A673 (cell line): ENCODE data around the gene ACSF3. TPM values are rescaled to one million over a fixed set of nuclear protein-coding genes. Genes with fewer than 3 reads are reported as not detected.

Experiments used
- BruUV-seq: library from RNA; stranded (reverse); fragments of 400-500 nt; replicated peaks from 2 replicates; lab custom pipeline; 2021; lab: Mats Ljungman, UMichigan
- CTCF ChIA-PET: fragments of 300-600 bp; sonication (Branson Sonifier 250); formaldehyde crosslinking; loops from one replicate; lab custom pipeline; 2022; ENCODE audit warnings: antibody characterized with exemption; lab: Charles Lee
- POLR2A ChIA-PET: fragments of 300-600 bp; sonication (Branson Sonifier 250); formaldehyde crosslinking; loops from one replicate; lab custom pipeline; 2022; ENCODE audit warnings: antibody characterized with exemption; ENCODE audit not compliant: low non-redundant PET; lab: Charles Lee
- DNase-seq: peaks from one replicate; pipeline ENCODE4 v3.0.0-alpha.2; 2015; ENCODE audit warnings: low spot score
- H3K27ac ChIP-seq: fragments of 200-600 bp; sonication (generic); 2 replicates; pipeline ENCODE4 v1.5.1; 2016; ENCODE audit warnings: mixed run types, low read depth, mild to moderate bottlenecking, mixed read lengths, antibody characterized with exemption, low read length; ENCODE audit not compliant: poor library complexity, severe bottlenecking
- H3K27me3 ChIP-seq: fragments of 200-600 bp; sonication (generic); replicated peaks from 2 replicates; pipeline ENCODE4 v1.6.1; 2017; ENCODE audit warnings: mixed run types, low read depth, mild to moderate bottlenecking, mixed read lengths, antibody characterized with exemption, low read length; ENCODE audit not compliant: insufficient read depth, poor library complexity
- H3K36me3 ChIP-seq: fragments of 200-600 bp; sonication (generic); 2 replicates; pipeline ENCODE4 v1.6.1; 2016; ENCODE audit warnings: mixed run types, mild to moderate bottlenecking, mixed read lengths, antibody characterized with exemption, low read length; ENCODE audit not compliant: insufficient read depth, poor library complexity, severe bottlenecking
- H3K4me1 ChIP-seq: fragments of 200-600 bp; sonication (generic); 2 replicates; pipeline ENCODE4 v1.6.1; 2017; ENCODE audit warnings: mixed run types, mild to moderate bottlenecking, mixed read lengths, antibody characterized with exemption, low read length; ENCODE audit not compliant: insufficient read depth, poor library complexity, severe bottlenecking
- H3K4me3 ChIP-seq: fragments of 200-600 bp; sonication (generic); 2 replicates; pipeline ENCODE4 v1.5.1; 2016; ENCODE audit warnings: low read depth, mixed run types, mild to moderate bottlenecking, mixed read lengths, low read length; ENCODE audit not compliant: poor library complexity, severe bottlenecking
- H3K9me3 ChIP-seq: fragments of 200-600 bp; sonication (generic); 2 replicates; pipeline ENCODE4 v1.6.1; 2016; ENCODE audit warnings: mixed run types, low read depth, mild to moderate bottlenecking, mixed read lengths, antibody characterized with exemption, low read length; ENCODE audit not compliant: poor library complexity, severe bottlenecking
- CTCF ChIP-seq: fragments of 300-800, 200-600 bp; sonication (generic); conservative IDR thresholded peaks from 2 replicates; pipeline ENCODE4 v1.5.1; 2017; ENCODE audit warnings: low read depth, mild to moderate bottlenecking, antibody characterized with exemption, low read length, moderate library complexity, mixed read lengths
- EZH2 ChIP-seq: fragments of 200-600 bp; sonication (generic); IDR thresholded peaks from 2 replicates; pipeline ENCODE4 v1.6.1; 2017; ENCODE audit warnings: borderline replicate concordance, low read depth, mild to moderate bottlenecking, mixed read lengths, antibody characterized with exemption, low read length; ENCODE audit not compliant: poor library complexity, severe bottlenecking
- intact Hi-C: fragments of 100-400 bp; cut with micrococcal nuclease; formaldehyde crosslinking; loops from one replicate; pipeline ENCODE4 v1.10.0; 2022; ENCODE audit not compliant: unreplicated experiment
- total RNA-seq: library from RNA; stranded (reverse); gene quantifications from 2 replicates; pipeline ENCODE4 v1.2.3, GENCODE V29; 2021

ACSF3 gene
- total RNA-seq, 1 experiment from 2014 or later, result 27.7 TPM

DNA sequence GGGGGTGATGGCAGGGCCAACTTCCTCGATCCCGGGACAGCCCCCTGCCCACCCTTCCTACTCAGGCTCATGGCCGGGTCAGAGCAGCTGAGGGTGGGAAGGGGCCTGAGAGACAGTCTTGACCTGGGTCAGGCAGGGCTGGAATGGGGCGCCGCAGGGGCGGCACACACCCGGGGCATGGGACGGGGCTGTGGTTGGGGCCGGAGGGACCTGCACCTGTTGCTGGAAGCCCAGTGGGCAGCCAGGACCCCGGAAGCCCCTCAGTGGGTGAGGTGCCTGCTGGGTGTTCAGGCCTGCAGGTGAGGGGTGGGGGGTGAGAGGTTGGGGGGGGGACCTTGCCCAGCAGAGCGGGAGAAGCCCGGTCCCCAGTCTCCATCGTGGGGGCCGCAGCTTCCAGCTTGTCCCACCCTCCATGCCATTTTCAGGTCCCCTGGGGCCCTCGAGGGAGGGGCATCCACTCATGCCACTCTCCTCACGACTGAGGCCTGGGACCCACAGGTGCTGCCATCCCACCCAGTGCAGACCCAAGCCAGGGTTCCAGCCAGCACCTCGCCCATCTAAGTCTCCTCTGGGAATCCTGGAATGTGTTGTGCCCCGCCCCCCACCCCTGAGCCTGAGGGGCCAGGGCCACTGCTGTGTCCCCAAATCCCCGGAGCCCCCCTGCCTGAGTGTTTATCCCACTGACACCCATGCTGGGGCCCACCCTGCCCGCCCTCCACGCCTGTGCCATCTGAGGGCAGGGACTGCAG is 43.4 kb upstream of the ACSF3 start:
- no peak for DNase-seq
- H3K4me3 ChIP-seq, result no peak overlapping the region
- H3K9me3 ChIP-seq, result no peaks in the 10 kb centered on the region
- H3K4me1 ChIP-seq, result peaks cover 40% of the 10 kb centered on the region
- no peaks in the 10 kb centered on the region for H3K36me3 ChIP-seq
- BruUV-seq, result no TSS peak
- CTCF ChIA-PET, result no interaction called here
- H3K27ac ChIP-seq, result peak overlapping the region; percentile 41
- POLR2A ChIA-PET, result no interaction called here
- no peak for TF ChIP-seq EZH2
- TF ChIP-seq CTCF, result no peak
- no peaks in the 10 kb centered on the region for H3K27me3 ChIP-seq
- intact Hi-C loops, result no loop called here

DNA sequence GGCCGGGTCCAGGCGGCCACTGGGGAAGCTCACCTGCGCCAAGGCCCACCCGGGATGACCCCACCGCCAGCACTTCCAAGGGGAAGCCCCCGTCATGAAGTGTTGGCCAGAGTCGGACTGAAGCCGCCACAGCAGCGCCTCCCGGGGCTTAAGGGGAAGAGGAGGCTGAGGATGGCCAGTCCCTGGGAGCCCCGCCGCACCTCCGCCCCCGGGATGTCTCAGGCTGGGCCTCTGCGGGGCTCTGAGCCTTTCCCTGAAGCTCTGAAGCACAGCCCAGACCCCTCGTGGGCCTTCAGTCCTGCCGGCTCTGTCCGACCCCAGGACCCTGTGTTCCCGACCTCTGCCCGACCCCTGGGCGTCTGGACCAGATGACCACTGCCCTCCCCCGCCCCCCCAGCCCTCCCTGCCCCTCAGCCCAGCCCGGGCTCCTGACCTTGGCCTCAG is 42.8 kb upstream of the ACSF3 start:
- TF ChIP-seq CTCF (no peak), EZH2 (no peak)
- DNase-seq, result no peak
- Histone ChIP-seq H3K9me3 (no peaks in the 10 kb centered on the region), H3K27me3 (no peaks in the 10 kb centered on the region), H3K4me3 (no peak overlapping the region), H3K36me3 (no peaks in the 10 kb centered on the region), H3K27ac (no peak overlapping the region), H3K4me1 (peaks cover 40% of the 10 kb centered on the region)
- intact Hi-C loops, result no loop called here
- no TSS peak for BruUV-seq
- ChIA-PET POLR2A (no interaction called here), CTCF (no interaction called here)

DNA sequence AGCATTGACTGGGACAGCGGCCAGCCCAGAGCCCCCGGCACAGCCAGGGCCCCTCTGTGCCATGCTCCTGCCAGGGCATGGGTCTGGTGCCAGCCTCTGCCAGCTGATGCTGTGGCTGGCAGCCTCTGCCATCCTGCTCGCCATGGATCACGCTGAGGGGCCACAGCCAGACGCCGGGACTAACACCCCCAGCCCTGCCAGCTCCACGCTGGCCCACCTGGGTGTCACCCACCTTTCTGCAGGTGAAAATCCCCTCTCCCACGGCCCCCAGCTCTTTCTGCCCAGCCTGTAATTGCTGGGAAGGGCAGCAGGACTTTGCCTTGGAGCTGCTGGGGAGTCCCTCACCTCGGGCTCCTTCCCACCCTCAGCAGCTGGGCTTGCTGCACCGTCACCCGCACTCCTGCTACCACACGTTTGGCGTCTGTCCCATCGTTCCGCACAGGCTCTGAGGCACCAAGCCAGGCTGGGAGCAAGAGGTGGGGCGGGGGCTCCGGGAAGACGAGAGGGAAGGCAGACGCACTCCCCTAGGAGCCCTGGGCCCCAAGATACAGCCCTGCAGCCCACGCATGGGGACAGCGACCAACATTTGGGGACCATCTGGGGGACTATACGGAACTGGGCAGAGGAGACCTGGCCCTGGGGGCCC is 42.0 kb upstream of the ACSF3 start:
- no peaks in the 10 kb centered on the region for H3K36me3 ChIP-seq
- H3K4me3 ChIP-seq, result peak overlapping the region; percentile 59
- intact Hi-C loops, result no loop called here
- no TSS peak for BruUV-seq
- CTCF ChIA-PET, result no interaction called here
- H3K9me3 ChIP-seq, result no peaks in the 10 kb centered on the region
- DNase-seq, result peak; percentile 31
- POLR2A ChIA-PET, result no interaction called here
- peaks cover 40% of the 10 kb centered on the region for H3K4me1 ChIP-seq
- no peak overlapping the region for H3K27ac ChIP-seq
- no peaks in the 10 kb centered on the region for H3K27me3 ChIP-seq
- TF ChIP-seq EZH2, result no peak
- TF ChIP-seq CTCF, result no peak
